GM23248 (cell line): Measurements from ENCODE around the gene IGLON5. TPM values are rescaled to one million over a fixed set of nuclear protein-coding genes. Genes with fewer than 3 reads are reported as not detected.

Experiments
- DNase-seq: peaks from one replicate; pipeline ENCODE4 v3.0.0-alpha.2; 2015
- H2AFZ ChIP-seq: fragments of 200-600 bp; sonication (generic); 2 replicates; pipeline ENCODE4 v1.6.1; 2016; ENCODE audit warnings: antibody characterized with exemption
- H3F3A ChIP-seq: fragments of 200-600 bp; sonication (generic); 2 replicates; pipeline ENCODE4 v1.6.1; 2016; ENCODE audit warnings: mild to moderate bottlenecking, antibody characterized with exemption, mixed run types; ENCODE audit not compliant: insufficient read depth
- H3K27ac ChIP-seq: fragments of 200-600 bp; sonication (generic); 2 replicates; pipeline ENCODE4 v1.5.1; 2016; ENCODE audit warnings: mild to moderate bottlenecking
- H3K27me3 ChIP-seq: fragments of 200-600 bp; sonication (generic); replicated peaks from 2 replicates; pipeline ENCODE4 v1.6.1; 2016; ENCODE audit warnings: mild to moderate bottlenecking; ENCODE audit not compliant: insufficient read depth
- H3K36me3 ChIP-seq: fragments of 200-600 bp; sonication (generic); 2 replicates; pipeline ENCODE4 v1.6.1; 2016; ENCODE audit warnings: low read depth, mild to moderate bottlenecking
- H3K4me1 ChIP-seq: fragments of 200-600 bp; sonication (generic); 2 replicates; pipeline ENCODE4 v1.6.1; 2016; ENCODE audit warnings: mild to moderate bottlenecking; ENCODE audit not compliant: insufficient read depth
- H3K4me2 ChIP-seq: fragments of 200-600 bp; sonication (generic); one replicate; pipeline ENCODE4 v1.6.1; 2016; ENCODE audit warnings: mild to moderate bottlenecking; ENCODE audit not compliant: unreplicated experiment
- H3K4me3 ChIP-seq: fragments of 200-600 bp; sonication (generic); 2 replicates; pipeline ENCODE4 v1.5.1; 2016; ENCODE audit warnings: mild to moderate bottlenecking
- H3K79me2 ChIP-seq: fragments of 200-600 bp; sonication (generic); 2 replicates; pipeline ENCODE4 v1.6.1; 2016; ENCODE audit warnings: mild to moderate bottlenecking; ENCODE audit not compliant: insufficient read depth
- H3K9ac ChIP-seq: fragments of 200-600 bp; sonication (generic); 2 replicates; pipeline ENCODE4 v1.6.1; 2016; ENCODE audit warnings: mild to moderate bottlenecking
- H3K9me2 ChIP-seq: fragments of 200-600 bp; sonication (generic); 2 replicates; pipeline ENCODE4 v1.6.1; 2016; ENCODE audit warnings: mixed run types, mild to moderate bottlenecking, moderate library complexity; ENCODE audit not compliant: insufficient read depth
- H3K9me3 ChIP-seq: fragments of 200-600 bp; sonication (generic); one replicate; pipeline ENCODE4 v1.6.1; 2017; ENCODE audit warnings: low read depth
- H4K20me1 ChIP-seq: fragments of 200-600 bp; sonication (generic); 2 replicates; pipeline ENCODE4 v1.6.0; 2016; ENCODE audit not compliant: insufficient read depth
- EZH2 ChIP-seq: fragments of 200-600 bp; sonication (generic); IDR thresholded peaks from 2 replicates; pipeline ENCODE4 v1.6.1; 2018; ENCODE audit warnings: antibody characterized with exemption, mild to moderate bottlenecking; ENCODE audit not compliant: insufficient read depth, poor library complexity, severe bottlenecking
- EZH2phosphoT487 ChIP-seq: fragments of 200-600 bp; sonication (generic); IDR thresholded peaks from 2 replicates; pipeline ENCODE4 v1.6.1; 2018; ENCODE audit warnings: antibody characterized with exemption, moderate library complexity, mild to moderate bottlenecking, low read depth; ENCODE audit not compliant: insufficient read depth
- WGBS, 2 experiments: methylation state at CpG; one replicate each; pipeline ENCODE4 v1.1.6; 2015 to 2017; ENCODE audit warnings: low lambda C conversion rate in 2 of 2, low coverage in 1 of 2; ENCODE audit errors: missing lambda C conversion rate in 2 of 2; 5-methylcytosine and 5-hydroxymethylcytosine counted together
- in situ Hi-C: fragments of 300-500 bp; cut with MboI; formaldehyde crosslinking; loops from 2 replicates; pipeline ENCODE4 v1.15.0; 2020
- polyA plus RNA-seq: library from polyadenylated mRNA; unstranded; fragments of >200 nt; fragmentation: Nextera tagmentation; extraction: Ambion mirVana; gene quantifications from 2 replicates; pipeline ENCODE4 v1.2.1, GENCODE V29; 2016
- total RNA-seq: library from RNA; depleted of rRNA; stranded (reverse); fragments of >200 nt; shearing (Covaris generic); gene quantifications from 2 replicates; pipeline ENCODE4 v1.2.3, GENCODE V29; 2014

IGLON5 gene
- total and polyA plus RNA-seq, 2 experiments from 2014 or later, result not detected

- H3F3A ChIP-seq, result no peaks in the 10 kb centered on the region
- no peak overlapping the region for H3K9ac ChIP-seq
- H3K4me3 ChIP-seq, result no peak overlapping the region
- H4K20me1 ChIP-seq, result no peaks in the 10 kb centered on the region
- DNase-seq, result no peak
- H3K9me3 ChIP-seq, result no peaks in the 10 kb centered on the region
- no peaks in the 10 kb centered on the region for H3K9me2 ChIP-seq
- no peak for TF ChIP-seq EZH2phosphoT487
- TF ChIP-seq EZH2, result no peak
- no peak overlapping the region for H3K4me2 ChIP-seq
- WGBS, 2 experiments, result 66 to 69% methylated on average over 27 to 29 of the region's 29 CpGs
- in situ Hi-C loops, result no loop called here
- H3K79me2 ChIP-seq, result no peaks in the 10 kb centered on the region
- H3K4me1 ChIP-seq, result peaks cover 4% of the 10 kb centered on the region
- no peak overlapping the region for H2AFZ ChIP-seq
- H3K27ac ChIP-seq, result no peak overlapping the region
- H3K36me3 ChIP-seq, result no peaks in the 10 kb centered on the region
- H3K27me3 ChIP-seq, result peaks cover 14% of the 10 kb centered on the region
Observed at GRCh38 chr19:51323481-51324166, 12.2 kb downstream of the IGLON5 start.

- Histone ChIP-seq H3K4me3 (no peak overlapping the region), H3K27me3 (peaks cover 14% of the 10 kb centered on the region), H3K9me2 (no peaks in the 10 kb centered on the region), H3K4me2 (no peak overlapping the region), H2AFZ (no peak overlapping the region), H3K4me1 (peaks cover 4% of the 10 kb centered on the region), H3F3A (no peaks in the 10 kb centered on the region), H3K79me2 (no peaks in the 10 kb centered on the region), H4K20me1 (no peaks in the 10 kb centered on the region), H3K9ac (no peak overlapping the region), H3K9me3 (no peaks in the 10 kb centered on the region), H3K27ac (no peak overlapping the region), H3K36me3 (no peaks in the 10 kb centered on the region)
- in situ Hi-C loops, result no loop called here
- DNase-seq, result no peak
- WGBS, 2 experiments, result 57 to 64% methylated on average over 6 of the region's 6 CpGs
- TF ChIP-seq EZH2 (no peak), EZH2phosphoT487 (no peak)
Observed at GRCh38 chr19:51324167-51324481, 12.7 kb downstream of the IGLON5 start.

DNA sequence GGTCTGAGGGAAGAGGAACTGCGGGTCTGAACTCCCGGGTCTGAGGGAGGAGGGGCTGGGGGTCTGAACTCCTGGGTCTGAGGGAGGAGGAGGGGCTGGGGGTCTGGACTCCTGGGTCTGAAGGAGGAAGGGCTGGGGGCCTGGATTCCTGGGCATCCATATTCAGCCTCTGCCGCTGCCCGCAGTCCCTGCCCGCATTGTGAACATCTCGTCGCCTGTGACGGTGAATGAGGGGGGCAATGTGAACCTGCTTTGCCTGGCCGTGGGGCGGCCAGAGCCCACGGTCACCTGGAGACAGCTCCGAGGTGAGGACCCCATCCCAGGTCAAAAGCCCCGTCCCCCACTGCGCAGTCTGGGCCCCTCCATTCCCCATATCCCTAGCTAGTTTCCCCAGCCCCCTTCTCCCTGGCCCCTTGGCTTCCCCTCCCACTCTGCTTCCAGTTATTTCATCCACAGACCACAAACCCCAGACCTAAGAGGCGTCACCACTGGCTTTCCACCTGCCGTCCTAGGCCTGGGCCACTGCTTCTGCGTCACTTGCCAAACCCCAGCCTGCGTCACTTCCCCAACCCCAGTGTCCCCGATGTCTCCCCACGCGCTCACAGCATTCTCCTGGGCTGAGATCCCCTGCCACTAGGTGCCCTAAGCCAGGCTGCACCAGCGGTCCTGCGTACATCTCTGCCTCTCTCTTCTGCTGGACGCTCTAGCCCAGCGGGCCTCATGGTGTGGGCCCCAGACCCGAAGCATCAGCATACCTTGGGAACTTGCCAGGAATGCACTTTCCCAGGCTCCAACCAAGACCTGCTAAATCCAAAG is 13.9 kb downstream of the IGLON5 start:
- Histone ChIP-seq H3K9ac (no peak overlapping the region), H3K9me3 (no peaks in the 10 kb centered on the region), H2AFZ (no peak overlapping the region), H3K79me2 (no peaks in the 10 kb centered on the region), H3K4me3 (no peak overlapping the region), H3K4me2 (no peak overlapping the region), H3K9me2 (no peaks in the 10 kb centered on the region), H3K4me1 (peaks cover 4% of the 10 kb centered on the region), H3K36me3 (no peaks in the 10 kb centered on the region), H3K27me3 (peaks cover 14% of the 10 kb centered on the region), H3K27ac (no peak overlapping the region), H3F3A (no peaks in the 10 kb centered on the region), H4K20me1 (no peaks in the 10 kb centered on the region)
- no peak for TF ChIP-seq EZH2
- TF ChIP-seq EZH2phosphoT487, result no peak
- in situ Hi-C loops, result no loop called here
- WGBS, 2 experiments, result 65 to 70% methylated on average over 19 to 25 of the region's 26 CpGs
- DNase-seq, result no peak

- in situ Hi-C loops, result no loop called here
- DNase-seq, result no peak
Observed at GRCh38 chr19:51326216-51327065, 15.0 kb downstream of the IGLON5 start.

More at GRCh38 chr19:51326216-51327065, 15.0 kb downstream of the IGLON5 start:
- H3K9ac ChIP-seq, result no peak overlapping the region
- peaks cover 4% of the 10 kb centered on the region for H3K4me1 ChIP-seq
- no peaks in the 10 kb centered on the region for H3K79me2 ChIP-seq
- no peaks in the 10 kb centered on the region for H3K9me3 ChIP-seq
- H3K27ac ChIP-seq, result no peak overlapping the region
- H3K4me3 ChIP-seq, result no peak overlapping the region
- 11 to 14% methylated on average over 17 to 36 of the region's 36 CpGs for WGBS, 2 experiments
- 0 out of 2 replicates have a peak overlapping the region, but pooled peaks have one; percentile 50 for H2AFZ ChIP-seq
- H3K27me3 ChIP-seq, result peaks cover 14% of the 10 kb centered on the region
- H4K20me1 ChIP-seq, result no peaks in the 10 kb centered on the region
- TF ChIP-seq EZH2, result no peak
- no peak for TF ChIP-seq EZH2phosphoT487
- no peaks in the 10 kb centered on the region for H3F3A ChIP-seq
- no peak overlapping the region for H3K4me2 ChIP-seq
- no peaks in the 10 kb centered on the region for H3K9me2 ChIP-seq
- no peaks in the 10 kb centered on the region for H3K36me3 ChIP-seq
